GM12892 (cell line): Measurements from ENCODE around the gene TDRD12.

Experiments
- POLR2A ChIP-seq: IDR thresholded peaks from 2 replicates; pipeline ENCODE4 v1.6.1; 2011; ENCODE audit warnings: low read depth, low read length, control low read depth
- POLR2AphosphoS5 ChIP-seq: IDR thresholded peaks from 2 replicates; pipeline ENCODE4 v1.6.1; 2011; ENCODE audit warnings: low read depth, low read length, control low read depth

GRCh38 chr19:32709032-32709431 is 10.5 kb upstream of the TDRD12 start:
- TF ChIP-seq POLR2A (no peak), POLR2AphosphoS5 (no peak)
